K562 (cell line): Measurements from ENCODE around the gene MINPP1. TPM values are rescaled to one million over a fixed set of nuclear protein-coding genes. Genes with fewer than 3 reads are reported as not detected.

Source experiments
- ATAC-seq: fragments of 200-7000 bp; cut with Tn5 transposase; 3 replicates; pipeline ENCODE4 v1.9.1; 2020; ENCODE audit warnings: moderate library complexity
- BruUV-seq: library from RNA; stranded (reverse); fragments of 400-500 nt; replicated peaks from 2 replicates; lab custom pipeline; 2021; lab: Mats Ljungman, UMichigan
- CTCF ChIA-PET: fragments of 300-600 bp; formaldehyde crosslinking; extraction: SDS; loops from one replicate; lab custom pipeline; 2021; ENCODE audit warnings: low intra/inter-chr PET ratio; lab: Yijun Ruan, JAX
- POLR2A ChIA-PET: fragments of 300-600, 350-650 bp; sonication (Branson Sonifier 250); formaldehyde crosslinking; extraction: SDS; loops from one replicate; lab custom pipeline; 2021; ENCODE audit warnings: antibody characterized with exemption, inconsistent platforms; lab: Yijun Ruan, JAX
- DNase-seq, 4 experiments: peaks; one replicate each; pipeline versions ENCODE4 v3.0.0 to v3.0.0-alpha.2; 2011 to 2018; ENCODE audit warnings: low spot score in 3 of 4, mixed read lengths in 3 of 4; ENCODE audit errors: extremely low read depth in 1 of 4
- FAIRE-seq: peaks from 2 replicates; lab custom pipeline; 2011; peaks lifted over from hg19 to GRCh38; lab: Jason Lieb, UNC
- H2AFZ ChIP-seq: 2 replicates; pipeline ENCODE4 v1.6.0; 2011; ENCODE audit warnings: low read depth, low read length, control low read depth, inconsistent platforms
- H3K27ac ChIP-seq: fragments of 200-600 bp; 3 replicates; pipeline ENCODE4 v1.8.0; 2011; ENCODE audit warnings: low read depth, mild to moderate bottlenecking, control low read depth, inconsistent platforms, low read length, moderate library complexity, mixed read lengths; ENCODE audit errors: extremely low read depth
- H3K27me3 ChIP-seq, 2 experiments: fragments of 300-600 bp in 1 of 2; 2 replicates in 1 of 2; 3 replicates in 1 of 2; pipeline versions ENCODE4 v1.6.0 to v1.8.0; 2011; ENCODE audit warnings: inconsistent platforms in 2 of 2, low read length in 2 of 2, mild to moderate bottlenecking in 1 of 2, mixed read lengths in 1 of 2, moderate library complexity in 1 of 2; ENCODE audit not compliant: control insufficient read depth in 2 of 2, insufficient read depth in 2 of 2
- H3K36me3 ChIP-seq: fragments of 300-600 bp; 3 replicates; pipeline ENCODE4 v1.8.0; 2011; ENCODE audit warnings: mild to moderate bottlenecking, low read length, inconsistent platforms; ENCODE audit not compliant: control insufficient read depth, insufficient read depth
- H3K4me1 ChIP-seq, 2 experiments: fragments of 200-600 bp in 1 of 2; replicated peaks in 1 of 2; 2 replicates in 1 of 2; 3 replicates in 1 of 2; pipeline versions ENCODE4 v1.5.1 to v1.8.0; 2011; ENCODE audit warnings: inconsistent platforms in 2 of 2, low read length in 2 of 2, mild to moderate bottlenecking in 1 of 2, mixed read lengths in 1 of 2, moderate library complexity in 1 of 2; ENCODE audit not compliant: control insufficient read depth in 2 of 2, insufficient read depth in 2 of 2
- H3K4me2 ChIP-seq: 2 replicates; pipeline ENCODE4 v1.6.1; 2011; ENCODE audit warnings: low read length, control low read depth, inconsistent platforms, mixed read lengths; ENCODE audit not compliant: insufficient read depth
- H3K4me3 ChIP-seq: fragments of 200-600 bp; sonication (generic), shearing (Covaris generic); 2 replicates; pipeline ENCODE4 v1.5.1; 2016; ENCODE audit warnings: control low read depth, inconsistent platforms
- H3K79me2 ChIP-seq: fragments of 200-600 bp; 3 replicates; pipeline ENCODE4 v1.8.0; 2011; ENCODE audit warnings: low read length, inconsistent platforms; ENCODE audit not compliant: control insufficient read depth, insufficient read depth
- H3K9ac ChIP-seq, 2 experiments: 2 replicates each; pipeline versions ENCODE4 v1.6.0 to v1.6.1; 2011; ENCODE audit warnings: low read depth in 2 of 2, low read length in 2 of 2, control low read depth in 1 of 2, inconsistent platforms in 1 of 2, mild to moderate bottlenecking in 1 of 2, mixed read lengths in 1 of 2; ENCODE audit not compliant: insufficient read depth in 1 of 2
- H3K9me1 ChIP-seq: one replicate; pipeline ENCODE4 v1.6.0; 2011; ENCODE audit warnings: inconsistent platforms, mild to moderate bottlenecking, low read length, moderate library complexity; ENCODE audit not compliant: control insufficient read depth, insufficient read depth
- H3K9me3 ChIP-seq: replicated peaks from 2 replicates; pipeline ENCODE4 v1.5.1; 2011; ENCODE audit warnings: low read depth, low read length, inconsistent platforms; ENCODE audit not compliant: control insufficient read depth, insufficient read depth
- H4K20me1 ChIP-seq: replicated peaks from 2 replicates; pipeline ENCODE4 v1.6.1; 2011; ENCODE audit warnings: low read length, inconsistent platforms, mixed read lengths; ENCODE audit not compliant: control insufficient read depth, insufficient read depth
- AFF1 ChIP-seq, 2 experiments: fragments of 450-650 bp; IDR thresholded peaks; 2 replicates each; pipeline ENCODE4 v1.6.1; 2018; ENCODE audit warnings: mild to moderate bottlenecking in 2 of 2, low read depth in 1 of 2; ENCODE audit not compliant: partially characterized antibody in 2 of 2
- ATF3 ChIP-seq, 2 experiments: fragments of 450-650 bp in 1 of 2; sonication (generic) in 1 of 2; formaldehyde crosslinking in 1 of 2; IDR thresholded peaks in 1 of 2; conservative IDR thresholded peaks in 1 of 2; 2 replicates each; pipeline versions ENCODE4 v1.6.1 to v1.8.1; 2016 to 2023; ENCODE audit warnings: mild to moderate bottlenecking in 2 of 2, moderate library complexity in 2 of 2, inconsistent platforms in 1 of 2, missing genetic modification reagents in 1 of 2
- CEBPG ChIP-seq, 3 experiments: fragments of 200-800 bp in 1 of 3; sonication (Bioruptor generic) in 1 of 3; sonication (generic) in 1 of 3; formaldehyde crosslinking in 1 of 3; IDR thresholded peaks in 2 of 3; conservative IDR thresholded peaks in 1 of 3; 2 replicates each; pipeline versions ENCODE4 v1.6.1 to v1.8.0; 2016 to 2022; ENCODE audit warnings: missing compliant biosample characterization in 2 of 3, missing genetic modification characterization in 2 of 3, mild to moderate bottlenecking in 1 of 3, missing genetic modification reagents in 1 of 3
- EGR1 ChIP-seq: fragments of 450-650 bp; conservative IDR thresholded peaks from 2 replicates; pipeline ENCODE4 v1.6.1; 2017; ENCODE audit warnings: mild to moderate bottlenecking
- FOXM1 ChIP-seq, 2 experiments: fragments of 450-650 bp in 1 of 2; sonication (generic) in 1 of 2; formaldehyde crosslinking in 1 of 2; IDR thresholded peaks; 2 replicates each; pipeline versions ENCODE4 v1.6.1 to v1.9.0; 2017 to 2022; ENCODE audit warnings: low read depth in 2 of 2, mild to moderate bottlenecking in 2 of 2, missing genetic modification reagents in 1 of 2, moderate library complexity in 1 of 2
- GTF2E2 ChIP-seq: fragments of 200-800 bp; sonication (Bioruptor generic); IDR thresholded peaks from 2 replicates; pipeline ENCODE4 v1.6.1; 2016; ENCODE audit warnings: missing genetic modification characterization, missing compliant biosample characterization
- HMBOX1 ChIP-seq: sonication (generic); IDR thresholded peaks from 2 replicates; pipeline ENCODE4 v1.6.1; 2016
- MLLT1 ChIP-seq, 2 experiments: fragments of 450-650 bp; IDR thresholded peaks; 2 replicates each; pipeline ENCODE4 v1.6.1; 2016
- RUNX1 ChIP-seq: sonication (generic); IDR thresholded peaks from 2 replicates; pipeline ENCODE4 v1.6.1; 2016; ENCODE audit warnings: antibody characterized with exemption, low read depth
- ZBTB1 ChIP-seq: sonication (generic); formaldehyde crosslinking; IDR thresholded peaks from 2 replicates; pipeline ENCODE4 v1.8.1; 2023; ENCODE audit warnings: missing genetic modification reagents, low read depth, mild to moderate bottlenecking, borderline replicate concordance
- ZBTB17 ChIP-seq: fragments of 450-650 bp; formaldehyde crosslinking; IDR thresholded peaks from 2 replicates; pipeline ENCODE4 v1.4.0; 2020; ENCODE audit warnings: mild to moderate bottlenecking
- ZFX ChIP-seq: sonication (generic); formaldehyde crosslinking; IDR thresholded peaks from 2 replicates; pipeline ENCODE4 v1.8.0; 2022; ENCODE audit warnings: mild to moderate bottlenecking, missing genetic modification reagents, moderate library complexity
- WGBS: fragments of 100-300 bp; shearing (Covaris generic); methylation state at CpG from one replicate; pipeline ENCODE4 v1.1.6; 2016; ENCODE audit warnings: low coverage, mixed read lengths; ENCODE audit not compliant: insufficient coverage; ENCODE audit errors: missing lambda C conversion rate; 5-methylcytosine and 5-hydroxymethylcytosine counted together
- in situ Hi-C: fragments of 300-500 bp; cut with MboI; formaldehyde crosslinking; loops from 4 replicates; pipeline ENCODE4 v1.15.0; 2018; ENCODE audit warnings: inconsistent platforms, mixed read lengths
- intact Hi-C: fragments of 100-400 bp; cut with micrococcal nuclease; formaldehyde crosslinking; loops from 2 replicates; pipeline ENCODE4 v1.14.2; 2022
- polyA plus RNA-seq, 8 experiments: library from polyadenylated mRNA; depleted of rRNA in 4 of 8; stranded (reverse) in 5 of 8; unstranded in 3 of 8; fragments of >200 nt; fragmentation: Nextera tagmentation in 2 of 8; fragmentation: Illumina TruSeq in 1 of 8; extraction: Ambion mirVana in 2 of 8; extraction: Trizol in 1 of 8; gene quantifications; 2 replicates each; pipeline versions ENCODE4 v1.2.1 to v1.2.3, GENCODE V29; 2011 to 2014; ENCODE audit warnings: inconsistent platforms in 1 of 8, missing spikeins in 1 of 8
- total RNA-seq, 7 experiments: library from RNA; depleted of rRNA in 6 of 7; stranded (reverse); fragments of >200 nt in 6 of 7; fragmentation: Illumina TruSeq in 2 of 7; extraction: Trizol in 2 of 7; gene quantifications; 2 replicates each; pipeline versions ENCODE4 v1.2.1 to v1.2.3, GENCODE V29; 2011 to 2021; ENCODE audit warnings: low replicate concordance in 1 of 7

MINPP1 gene
- total and polyA plus RNA-seq, 9 of the 15 experiments (the other 6 are each of a cell fraction or from before 2014, with no cell fraction given) = 11.5 to 44.5 (median 27.1) TPM

GRCh38 chr10:87504307-87504639, 420 bp upstream of the MINPP1 start:
- Histone ChIP-seq H3K4me1 (peaks cover 9 to 11% of the 10 kb centered on the region in 2 experiments; a peak in 4 of 5 replicates), H3K27ac (peak overlapping the region; percentile 82), H2AFZ (peak overlapping the region; percentile 57; the same call in 1 of the 2 replicates), H3K9ac (peak overlapping the region; percentile 79 to 92), H3K4me2 (peak overlapping the region; percentile 89), H3K79me2 (peaks cover 77% of the 10 kb centered on the region), H3K36me3 (peaks cover 16% of the 10 kb centered on the region; the same call in 2 of the 3 replicates), H3K9me1 (no peaks in the 10 kb centered on the region), H4K20me1 (no peaks in the 10 kb centered on the region), H3K27me3 (no peaks in the 10 kb centered on the region), H3K4me3 (peak overlapping the region; percentile 87), H3K9me3 (no peaks in the 10 kb centered on the region)
- intact Hi-C loops = loop anchor here (10.0 kb wide), 1 partner anchor 159 kb away; no protein-coding TSS in a partner anchor
- ATAC-seq (no peak), FAIRE-seq (no peak), DNase-seq (no peak)
- 1% methylated on average over 10 of the region's 10 CpGs for WGBS
- in situ Hi-C loops = loop anchor here (25.0 kb wide), 1 partner anchor 92 kb away; no protein-coding TSS in a partner anchor
- CTCF ChIA-PET = no interaction called here
- BruUV-seq = TSS peak; percentile 67
- POLR2A ChIA-PET = interaction anchor here (0.7 to 0.9 kb wide), 2 partner anchors 15 to 409 kb away, joined by 3 to 4 read pairs; partner anchors contain the start of genes GLUD1 and SHLD2
- TF ChIP-seq RUNX1 (no peak), FOXM1 (IDR thresholded peaks at IDR 0.05; ENCODE audit: low read depth) (peak; percentile 0; the same call in 1 of the 2 replicates), FOXM1 (CRISPR knock-in tag; IDR thresholded peaks at IDR 0.05; ENCODE audit: low read depth) (no peak), GTF2E2 (tag) (0 out of 2 replicates have a peak, but pooled peaks have one; percentile 78), CEBPG (CRISPR knock-in tag; IDR thresholded peaks at IDR 0.05) (no peak), CEBPG (tag; conservative IDR thresholded peaks at IDR 0.05 in 1 of 2, IDR thresholded peaks at IDR 0.05 in 1 of 2) (0 out of 4 replicates have a peak, but pooled peaks of 1 of the 2 experiments have one; percentile 39), ZBTB1 (CRISPR knock-in tag) (no peak), AFF1 (IDR thresholded peaks at IDR 0.05; ENCODE audit: low read depth in 1 of 2, partially characterized antibody in 2 of 2) (peak; percentile 24 to 51), ATF3 (IDR thresholded peaks at IDR 0.05) (peak; percentile 44; the same call in 1 of the 2 replicates), ATF3 (CRISPR knock-in tag; conservative IDR thresholded peaks at IDR 0.05) (no peak), ZBTB17 (no peak), ZFX (CRISPR knock-in tag) (peak; percentile 20; the same call in 1 of the 2 replicates), EGR1 (peak; percentile 92; the same call in 1 of the 2 replicates), MLLT1 (IDR thresholded peaks at IDR 0.05) (peak in 1 of 2 experiments; percentile 56; a peak in 2 of 4 replicates), HMBOX1 (peak; percentile 89)
